Omental fat pad (tissue), 4 donors: Measurements from ENCODE around the gene ZNF319. TPM values are rescaled to one million over a fixed set of nuclear protein-coding genes. Genes with fewer than 3 reads are reported as not detected.

ENCODE experiments used
- ATAC-seq: fragments of 150-250 bp; one replicate; pipeline ENCODE4 v1.9.1; 2016; ENCODE audit warnings: mild to moderate bottlenecking, moderate library complexity; ENCODE audit not compliant: low FRiP score
- DNase-seq: peaks from one replicate; pipeline ENCODE4 v3.0.0-alpha.2; 2019; ENCODE audit warnings: low spot score
- CTCF ChIP-seq, 3 donors: fragments of 450-650 bp; IDR thresholded peaks; one replicate each; pipeline ENCODE4 v1.5.1; 2016 to 2017; ENCODE audit warnings: antibody characterized with exemption in 3 of 3, mild to moderate bottlenecking in 3 of 3, moderate library complexity in 2 of 3
- total RNA-seq, 4 donors: library from RNA; depleted of rRNA; stranded (reverse); fragments of >200 nt; gene quantifications; one replicate each; pipeline ENCODE4 v1.1.0, GENCODE V29; 2016

Gene ZNF319
- total RNA-seq, 4 donors from 2014 or later, result 3.2 to 9.1 (median 5.6) TPM

GRCh38 chr16:58026139-58026704 is 25.8 kb upstream of the ZNF319 start:
- DNase-seq, result no peak
- no peak for TF ChIP-seq CTCF (IDR thresholded peaks at IDR 0.05)
- ATAC-seq, result no peak

GRCh38 chr16:58025351-58026138 is 25.1 kb upstream of the ZNF319 start, which contains the start of gene MMP15:
MMP15 (plus strand) TSS chr16:58025754; CDS start chr16:58026351, 597 bp downstream.
- DNase-seq (no peak), ATAC-seq (peak; percentile 62)
- no peak for TF ChIP-seq CTCF (IDR thresholded peaks at IDR 0.05)

- DNase-seq (no peak), ATAC-seq (no peak)
- TF ChIP-seq CTCF (IDR thresholded peaks at IDR 0.05), result no peak
These were observed 24.2 kb upstream of the ZNF319 start for GRCh38 chr16:58024486-58025350.

GRCh38 chr16:58022601-58023371 is 22.3 kb upstream of the ZNF319 start:
- no peak for TF ChIP-seq CTCF (IDR thresholded peaks at IDR 0.05)
- DNase-seq (no peak), ATAC-seq (peak; percentile 45)

GRCh38 chr16:58021661-58022551 is 21.4 kb upstream of the ZNF319 start:
- TF ChIP-seq CTCF (IDR thresholded peaks at IDR 0.05), result no peak
- DNase-seq (no peak), ATAC-seq (no peak)
